NCI-H2196 (cell line): ENCODE data around the gene CTSZ.
"Not testable (repeated sequence)": the region's sequence is repeated elsewhere in the genome, so short reads cannot be mapped to it uniquely, and the experiment has no call there.

Experiments used
- DNase-seq: peaks from one replicate; lab custom pipeline; 2025; ENCODE audit not compliant: unreplicated experiment; lab: John Stamatoyannopoulos, UW

CTSZ gene

DNA sequence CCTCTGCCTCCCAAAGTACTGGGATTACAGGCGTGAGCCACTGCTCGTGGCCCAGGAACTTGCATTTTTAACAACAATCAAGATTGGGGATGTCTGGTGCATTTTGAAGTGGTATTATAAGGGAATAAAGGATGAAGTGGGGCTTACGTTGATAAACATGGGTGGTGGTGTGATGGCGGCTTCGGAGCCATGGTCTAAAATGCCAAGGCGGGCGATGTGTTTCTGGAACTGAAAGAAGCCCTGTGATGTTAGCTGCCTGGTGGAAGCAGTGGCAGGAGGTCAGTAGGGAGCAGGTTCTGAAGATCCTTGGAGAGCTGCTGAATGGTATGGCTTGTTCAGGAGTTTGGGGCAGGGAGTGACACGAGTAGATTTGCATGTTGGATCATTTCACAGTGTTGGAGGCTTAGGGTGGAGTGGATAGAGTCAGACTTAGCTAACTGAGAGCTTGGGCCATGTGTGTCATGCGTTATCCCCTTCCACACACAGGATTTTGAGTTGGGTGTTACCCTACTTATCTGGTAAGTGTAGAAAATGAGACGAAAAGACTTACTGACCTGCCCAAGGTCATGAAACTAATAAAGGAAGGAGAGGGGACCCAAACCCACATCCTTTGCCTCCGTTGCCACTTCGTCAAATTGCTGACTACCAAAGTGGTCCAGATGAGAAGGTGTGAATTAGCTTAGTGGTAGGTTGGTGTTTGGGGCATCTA lies 24.5 kb downstream of the CTSZ start:
- no peak for DNase-seq

GRCh38 chr20:58981628-58982364 lies 25.3 kb downstream of the CTSZ start:
- DNase-seq = no peak

- DNase-seq = peak; percentile 93
These were observed 26.1 kb downstream of the CTSZ start, which contains the start of gene NELFCD for GRCh38 chr20:58980711-58981627. Gene NELFCD, plus strand, starts transcription at chr20:58981256. Its CDS starts 54 bp downstream, at chr20:58981310.

DNA sequence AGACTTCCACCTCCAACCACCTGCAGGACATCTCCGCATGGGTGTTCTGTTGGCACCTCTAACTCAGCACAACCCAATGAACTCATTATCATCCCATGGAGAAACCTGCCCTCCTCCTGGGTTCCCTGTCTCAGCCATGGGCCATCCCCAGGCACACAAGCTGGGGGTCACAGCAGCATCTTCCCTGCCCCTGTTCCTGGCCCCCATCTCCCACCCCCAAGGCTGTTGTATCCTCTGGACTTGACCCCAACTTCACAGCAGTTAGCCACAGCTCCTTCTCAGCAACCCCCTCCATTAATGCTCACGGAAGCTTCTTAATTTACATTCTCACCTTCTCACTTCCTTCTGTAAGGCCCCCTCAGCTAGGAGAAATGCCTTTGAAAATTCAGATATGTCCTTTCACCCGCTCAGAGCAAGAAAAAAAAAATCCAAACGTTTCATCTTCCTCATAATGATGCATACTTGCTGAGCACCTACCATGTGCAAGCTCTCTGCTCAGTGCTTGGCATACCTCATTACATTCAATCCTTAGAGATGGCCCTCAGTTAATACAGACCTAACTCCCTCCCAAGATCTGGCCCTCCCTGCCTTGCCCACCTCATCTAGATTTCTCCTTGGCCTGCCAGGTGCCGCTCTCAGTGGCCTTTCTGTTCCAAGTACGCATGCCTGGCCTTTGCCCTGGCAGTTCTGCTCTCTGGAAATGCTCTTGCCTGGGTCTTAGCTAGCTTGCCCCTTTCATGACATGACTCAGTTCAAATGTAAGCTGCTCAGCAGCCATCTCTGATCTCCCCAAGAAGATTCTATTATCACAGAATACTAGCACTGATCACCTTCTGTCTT lies 28.5 kb downstream of the CTSZ start:
- DNase-seq = no peak

GRCh38 chr20:58976061-58976730 lies 30.9 kb downstream of the CTSZ start:
- no peak for DNase-seq

GRCh38 chr20:58975353-58975752 lies 31.7 kb downstream of the CTSZ start:
- DNase-seq = no peak

- no peak for DNase-seq
These were observed 33.2 kb downstream of the CTSZ start for GRCh38 chr20:58973866-58974265.

- no peak for DNase-seq
These were observed 33.9 kb downstream of the CTSZ start for GRCh38 chr20:58973179-58973578.

DNA sequence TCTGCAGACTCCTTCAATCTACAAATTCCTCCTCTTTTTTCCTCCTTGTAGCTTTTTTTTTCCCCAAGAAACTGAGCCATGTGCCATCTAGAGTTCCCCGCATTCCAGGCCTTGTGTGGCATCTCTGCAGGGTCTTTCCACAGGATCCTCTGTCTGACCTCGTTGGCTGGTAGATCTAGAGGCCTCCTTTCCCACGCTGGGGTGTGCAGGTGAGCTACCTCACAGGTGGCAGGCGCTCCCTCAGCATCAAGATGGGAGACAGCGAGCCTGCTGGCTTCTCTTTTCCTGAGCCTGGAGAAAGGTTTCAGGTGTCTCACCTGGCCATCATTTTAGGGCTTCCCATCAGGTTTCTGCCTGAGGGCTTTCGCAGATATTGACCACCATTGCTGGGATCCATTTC lies 35.6 kb downstream of the CTSZ start:
- no peak for DNase-seq

- no peak for DNase-seq
These were observed 36.9 kb downstream of the CTSZ start for GRCh38 chr20:58970146-58970545.

- DNase-seq = no peak
These were observed 37.6 kb downstream of the CTSZ start for GRCh38 chr20:58969439-58969838.

DNA sequence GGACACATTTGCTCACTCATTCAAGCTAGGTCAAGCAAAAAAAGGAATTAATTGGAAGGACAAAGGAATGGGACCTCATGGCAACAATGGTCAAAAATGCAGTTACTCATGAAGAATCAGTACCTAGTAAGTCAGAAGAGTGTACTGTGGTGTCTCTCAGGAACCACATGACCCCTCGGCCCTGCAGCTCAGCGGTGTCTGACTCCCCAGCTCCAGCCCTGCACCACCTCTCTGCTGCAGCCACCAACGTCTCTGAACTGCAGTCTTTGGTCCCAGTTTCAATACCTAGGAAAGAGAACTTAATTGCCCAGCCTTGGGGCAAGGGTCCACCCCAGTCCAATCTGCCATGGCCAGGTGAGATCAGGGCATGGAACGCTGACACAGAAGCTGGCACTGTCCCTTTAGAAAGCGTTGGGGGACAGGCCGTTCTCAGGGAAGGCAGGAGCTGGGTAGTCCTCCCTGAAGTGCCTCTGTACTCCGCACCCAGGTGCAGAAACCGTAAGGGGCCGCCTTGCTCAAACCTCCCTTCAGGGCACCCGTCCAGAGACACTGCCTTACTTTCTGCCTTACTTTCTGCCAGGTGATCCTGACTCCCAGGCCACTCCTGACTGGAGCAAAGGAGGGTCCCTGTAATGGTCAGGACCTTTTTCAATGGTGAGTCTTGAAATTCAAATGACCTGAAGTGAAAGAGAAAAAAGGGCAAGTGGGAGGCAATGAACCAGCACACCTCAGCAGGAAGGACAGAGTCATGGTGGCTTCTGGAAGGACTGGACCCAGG lies 39.2 kb downstream of the CTSZ start:
- DNase-seq = no peak

GRCh38 chr20:58965270-58966064 lies 41.6 kb downstream of the CTSZ start:
- no peak for DNase-seq

GRCh38 chr20:58963922-58964321 lies 43.1 kb downstream of the CTSZ start:
- DNase-seq = not testable (repeated sequence)

GRCh38 chr20:58963060-58963584 lies 43.9 kb downstream of the CTSZ start:
- no peak for DNase-seq

DNA sequence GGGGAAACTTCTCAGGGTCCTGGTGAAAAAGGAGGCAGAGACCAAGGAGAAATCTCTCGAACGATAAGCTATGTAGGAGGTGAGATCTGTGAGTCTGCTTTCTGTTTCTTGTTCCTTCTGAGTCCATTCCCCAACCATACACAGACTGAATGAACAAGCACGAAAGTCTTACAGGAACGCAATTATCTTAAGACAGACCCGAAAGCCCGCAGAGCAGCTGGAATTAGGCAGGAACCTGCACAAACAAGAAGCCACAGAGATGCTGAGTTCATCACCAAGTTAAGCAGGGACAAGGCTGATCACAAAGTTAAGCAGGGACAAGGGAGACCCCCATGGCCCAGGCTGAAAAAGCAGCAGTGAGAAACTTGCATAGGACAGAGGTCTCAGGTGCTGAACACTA lies 47.4 kb downstream of the CTSZ start:
- DNase-seq = no peak

DNA sequence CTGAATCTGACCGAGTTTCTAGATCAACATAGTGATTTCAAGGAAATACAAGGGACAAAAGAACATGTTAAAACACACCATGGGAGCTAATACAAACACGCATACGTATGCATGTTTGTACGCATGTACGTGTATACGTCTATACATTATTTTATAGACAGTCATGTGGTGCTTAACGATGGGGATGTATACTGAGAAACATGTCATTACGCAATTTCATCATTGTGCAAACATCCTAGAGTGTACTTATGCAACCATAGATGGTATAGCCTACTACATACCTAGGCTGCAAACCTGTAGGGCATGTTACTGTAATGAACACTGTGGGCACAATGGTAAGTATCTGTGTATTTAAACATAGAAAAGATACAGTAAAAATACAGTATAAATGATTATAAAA lies 51.0 kb downstream of the CTSZ start:
- DNase-seq = no peak

DNA sequence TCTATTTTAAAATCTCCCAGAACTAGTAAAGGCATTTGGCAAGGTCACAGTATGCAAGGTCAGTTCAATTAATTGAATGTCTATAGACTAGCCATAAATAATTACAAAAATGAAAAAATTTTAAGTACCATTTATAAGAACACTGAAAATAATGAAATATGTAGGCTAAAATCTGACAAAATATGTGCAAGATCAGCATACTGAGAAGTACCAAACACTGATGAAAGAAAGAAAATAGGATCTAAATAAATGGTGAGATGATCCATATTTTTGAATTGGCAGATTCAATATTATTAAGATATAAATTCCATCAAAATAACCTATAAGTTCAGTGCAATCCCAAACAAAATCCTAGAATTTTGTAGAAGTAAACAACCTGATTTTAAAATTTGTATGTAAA lies 54.0 kb downstream of the CTSZ start:
- DNase-seq = no peak
